CD4-positive, alpha-beta T cell treated with Interleukin-4 for 1 hour (primary cell): ENCODE results near the gene GANC.
A peak's percentile ranks its signal among the peaks of the same experiment; 100 is the strongest.

Source experiments
- DNase-seq, 2 donors: peaks; one replicate each; pipeline ENCODE4 v3.0.0-alpha.2; 2020 to 2022

GANC gene

GRCh38 chr15:42385980-42386700, 113.1 kb downstream of the GANC start:
- no peak for DNase-seq

GRCh38 chr15:42387603-42388002, 114.6 kb downstream of the GANC start:
- DNase-seq: no peak

GRCh38 chr15:42392309-42393024, 119.5 kb downstream of the GANC start:
- DNase-seq: no peak

GRCh38 chr15:42394106-42394505, 121.1 kb downstream of the GANC start:
- no peak for DNase-seq

- no peak for DNase-seq
Observed at GRCh38 chr15:42395838-42396237, 122.8 kb downstream of the GANC start.

GRCh38 chr15:42401544-42402454, 128.8 kb downstream of the GANC start:
- DNase-seq: peak in 1 of 2 donors; percentile 19

- no peak for DNase-seq
Observed at GRCh38 chr15:42402455-42403205, 129.6 kb downstream of the GANC start.

- no peak for DNase-seq
Observed at GRCh38 chr15:42403389-42403788, 130.4 kb downstream of the GANC start.

- no peak for DNase-seq
Observed at GRCh38 chr15:42404461-42405235, 131.6 kb downstream of the GANC start.

- no peak for DNase-seq
Observed at GRCh38 chr15:42405863-42406482, 133.0 kb downstream of the GANC start.
